Transverse colon (tissue), 4 donors: ENCODE results near the gene C14orf119.
A peak's percentile ranks its signal among the peaks of the same experiment; 100 is the strongest.

Experiments used
- CTCF ChIP-seq, 5 experiments: fragments of 200-600 bp in 3 of 5; fragments of 450-650 bp in 2 of 5; sonication (generic) in 3 of 5; IDR thresholded peaks; 1 replicate in 2 of 5; 2 replicates in 3 of 5; pipeline ENCODE4 v1.5.1; 2016 to 2017; ENCODE audit warnings: antibody characterized with exemption in 5 of 5, inconsistent platforms in 3 of 5, mild to moderate bottlenecking in 2 of 5, moderate library complexity in 1 of 5
- EP300 ChIP-seq: sonication (generic); formaldehyde crosslinking; IDR thresholded peaks from one replicate; pipeline ENCODE4 v1.6.1; 2017; ENCODE audit warnings: antibody characterized with exemption, low read depth
- POLR2A ChIP-seq: fragments of 450-650 bp; IDR thresholded peaks from one replicate; pipeline ENCODE4 v1.6.1; 2016; ENCODE audit warnings: antibody characterized with exemption, mild to moderate bottlenecking, moderate library complexity
- POLR2AphosphoS5 ChIP-seq, 3 donors: sonication (generic); formaldehyde crosslinking; IDR thresholded peaks; one replicate each; pipeline ENCODE4 v1.6.1; 2016; ENCODE audit warnings: antibody characterized with exemption in 3 of 3

DNA sequence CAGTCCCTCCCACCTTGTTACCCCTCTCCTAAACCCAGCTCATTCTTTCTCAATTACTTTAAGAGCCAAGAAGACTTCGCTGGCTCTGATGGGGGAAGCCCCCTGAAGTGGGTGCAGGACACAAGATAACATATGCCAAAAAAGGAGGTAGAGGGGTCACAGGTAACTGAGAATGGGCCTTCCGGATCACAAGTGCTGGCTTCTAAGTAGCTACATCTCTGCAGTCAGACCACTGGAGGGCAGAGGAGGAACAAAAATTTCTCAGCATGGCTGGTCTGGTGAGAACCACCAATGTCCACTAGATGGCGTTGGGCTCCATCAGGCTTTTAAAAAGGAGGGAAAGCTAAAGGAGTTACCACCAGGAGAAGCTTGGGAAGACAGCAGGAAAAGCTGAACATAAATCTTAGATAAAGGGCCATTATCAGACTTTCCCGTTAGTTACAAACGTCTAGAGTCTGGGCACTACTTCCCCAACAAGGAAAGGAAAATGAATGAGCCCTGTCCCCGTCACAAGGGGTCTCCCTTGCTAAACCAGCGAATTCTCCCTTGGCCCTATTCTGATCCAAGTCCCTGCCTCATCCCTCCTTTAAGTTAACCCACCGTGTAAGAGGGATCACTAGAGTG is 26.4 kb upstream of the C14orf119 start:
- TF ChIP-seq CTCF (IDR thresholded peaks at IDR 0.05) = peak; percentile 96 to 98 (median 97)
- no peak for TF ChIP-seq POLR2A
- no peak for TF ChIP-seq EP300
- TF ChIP-seq POLR2AphosphoS5 (IDR thresholded peaks at IDR 0.05) = peak in 1 of 3 donors; percentile 43
